ACC112 (cell line): ENCODE data around the gene ANKFN1.

Source experiments
- H2AFZ ChIP-seq: fragments of 200-600 bp; sonication (generic); one replicate; pipeline ENCODE4 v1.6.0; 2017; ENCODE audit warnings: antibody characterized with exemption, low read length; ENCODE audit not compliant: unreplicated experiment
- H3K27ac ChIP-seq: fragments of 200-600 bp; sonication (generic); 2 replicates; pipeline ENCODE4 v1.5.1; 2014; ENCODE audit warnings: low read depth, mild to moderate bottlenecking, antibody characterized with exemption, low read length, moderate library complexity
- H3K27me3 ChIP-seq: fragments of 200-600 bp; sonication (generic); 2 replicates; pipeline ENCODE4 v1.6.1; 2014; ENCODE audit warnings: mild to moderate bottlenecking, antibody characterized with exemption, low read length, moderate library complexity, mixed read lengths; ENCODE audit not compliant: insufficient read depth
- H3K36me3 ChIP-seq: fragments of 200-600 bp; sonication (generic); 2 replicates; pipeline ENCODE4 v1.6.1; 2016; ENCODE audit warnings: mild to moderate bottlenecking, antibody characterized with exemption, low read length, moderate library complexity, mixed read lengths; ENCODE audit not compliant: insufficient read depth
- H3K4me1 ChIP-seq: fragments of 200-600 bp; sonication (generic); one replicate; pipeline ENCODE4 v1.6.1; 2016; ENCODE audit warnings: low read length, mixed read lengths; ENCODE audit not compliant: insufficient read depth, unreplicated experiment, control insufficient read depth
- H3K4me3 ChIP-seq: fragments of 200-600 bp; sonication (generic); 2 replicates; pipeline ENCODE4 v1.5.1; 2014; ENCODE audit warnings: mild to moderate bottlenecking, low read depth, low read length
- H3K79me2 ChIP-seq: fragments of 200-600 bp; sonication (generic); one replicate; pipeline ENCODE4 v1.6.0; 2016; ENCODE audit warnings: low read length; ENCODE audit not compliant: control insufficient read depth, unreplicated experiment, insufficient read depth

The ANKFN1 gene

GRCh38 chr17:56290101-56290801 lies 137.0 kb downstream of the ANKFN1 start:
- Histone ChIP-seq H3K4me3 (peak overlapping the region; percentile 53), H2AFZ (peak overlapping the region; percentile 88), H3K27ac (peak overlapping the region; percentile 79), H3K4me1 (peaks cover 38% of the 10 kb centered on the region), H3K36me3 (no peaks in the 10 kb centered on the region), H3K79me2 (no peaks in the 10 kb centered on the region), H3K27me3 (no peaks in the 10 kb centered on the region)

DNA sequence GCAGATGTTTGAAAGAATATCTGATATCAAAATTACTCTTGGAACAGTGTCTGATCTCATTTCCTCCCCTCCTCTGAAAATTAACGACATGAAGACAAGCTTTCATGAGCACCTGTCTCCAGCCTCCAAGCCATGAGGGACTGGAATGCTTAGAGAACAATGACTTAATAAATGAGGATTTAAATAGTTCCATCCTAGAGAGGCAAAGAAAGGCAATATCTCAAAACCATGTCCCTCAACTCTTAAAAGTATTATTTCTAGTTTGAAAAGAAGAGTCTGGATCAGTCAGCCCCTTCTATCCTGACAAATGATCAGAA lies 137.5 kb downstream of the ANKFN1 start:
- H3K36me3 ChIP-seq, result no peaks in the 10 kb centered on the region
- peak overlapping the region; percentile 88 for H2AFZ ChIP-seq
- peaks cover 38% of the 10 kb centered on the region for H3K4me1 ChIP-seq
- H3K79me2 ChIP-seq, result no peaks in the 10 kb centered on the region
- H3K27ac ChIP-seq, result peak overlapping the region; percentile 79
- H3K4me3 ChIP-seq, result peak overlapping the region; percentile 53
- no peaks in the 10 kb centered on the region for H3K27me3 ChIP-seq

DNA sequence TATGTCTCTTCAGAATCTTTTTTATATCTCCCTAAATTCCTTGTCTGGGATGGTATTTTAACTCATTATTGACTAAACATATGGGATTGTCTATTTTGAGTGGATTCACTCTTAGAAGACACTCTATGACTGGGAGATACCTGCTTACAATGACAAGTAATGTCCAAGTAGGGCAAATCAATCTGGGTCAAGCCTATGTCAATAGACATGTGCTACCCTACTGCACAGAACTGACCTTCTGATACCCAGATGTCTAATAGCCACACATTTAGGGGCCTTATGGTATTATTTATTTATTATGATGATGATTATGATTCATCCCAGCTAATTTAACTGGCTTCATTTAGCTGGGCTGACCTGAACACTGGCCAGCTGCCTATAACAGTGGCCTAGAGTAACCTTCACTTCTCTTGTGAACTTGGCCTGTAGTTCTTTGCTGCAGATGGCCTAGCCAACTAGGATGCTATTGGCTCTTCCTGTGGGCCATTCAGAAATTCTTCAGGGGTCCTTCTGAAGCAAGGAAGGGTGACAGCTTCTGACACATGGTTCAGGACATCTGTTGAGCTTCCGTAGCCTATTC lies 138.0 kb downstream of the ANKFN1 start:
- Histone ChIP-seq H3K27me3 (no peaks in the 10 kb centered on the region), H3K36me3 (no peaks in the 10 kb centered on the region), H3K79me2 (no peaks in the 10 kb centered on the region), H3K4me3 (peak overlapping the region; percentile 53; the same call in 1 of the 2 replicates), H3K4me1 (peaks cover 38% of the 10 kb centered on the region), H2AFZ (peak overlapping the region; percentile 20), H3K27ac (peak overlapping the region; percentile 79)

GRCh38 chr17:56292010-56292409 lies 138.7 kb downstream of the ANKFN1 start:
- H3K4me3 ChIP-seq, result 0 out of 2 replicates have a peak overlapping the region, but pooled peaks have one; percentile 11
- no peaks in the 10 kb centered on the region for H3K27me3 ChIP-seq
- H3K36me3 ChIP-seq, result no peaks in the 10 kb centered on the region
- H2AFZ ChIP-seq, result peak overlapping the region; percentile 66
- peak overlapping the region; percentile 79 for H3K27ac ChIP-seq
- H3K79me2 ChIP-seq, result no peaks in the 10 kb centered on the region
- H3K4me1 ChIP-seq, result peaks cover 38% of the 10 kb centered on the region

- 0 out of 2 replicates have a peak overlapping the region, but pooled peaks have one; percentile 11 for H3K4me3 ChIP-seq
- H3K36me3 ChIP-seq, result no peaks in the 10 kb centered on the region
- no peaks in the 10 kb centered on the region for H3K79me2 ChIP-seq
- peak overlapping the region; percentile 66 for H2AFZ ChIP-seq
- H3K27me3 ChIP-seq, result no peaks in the 10 kb centered on the region
- peak overlapping the region; percentile 79 for H3K27ac ChIP-seq
- H3K4me1 ChIP-seq, result peaks cover 38% of the 10 kb centered on the region
Measured at GRCh38 chr17:56292578-56292977, 139.3 kb downstream of the ANKFN1 start.

DNA sequence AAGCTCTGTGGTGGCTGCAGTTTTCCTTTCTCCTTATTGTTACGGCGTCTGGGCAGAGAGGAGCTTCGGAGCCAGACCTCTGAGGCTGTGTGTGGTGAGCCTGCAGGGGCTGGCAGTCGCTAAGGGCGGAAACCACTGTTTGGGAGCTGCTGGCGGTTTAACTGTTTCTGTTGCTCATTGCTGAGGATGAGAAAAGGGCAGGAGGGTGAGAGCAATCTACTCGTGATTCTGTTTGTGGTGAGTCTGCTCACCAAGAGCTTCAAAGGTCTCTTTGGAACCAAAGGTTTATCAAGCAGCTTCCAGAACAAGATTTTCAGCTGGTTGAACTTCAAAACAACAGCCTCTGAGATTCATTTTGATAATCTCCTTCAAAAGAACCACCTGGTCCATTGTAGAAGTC lies 143.9 kb downstream of the ANKFN1 start:
- Histone ChIP-seq H2AFZ (no peak overlapping the region), H3K27me3 (no peaks in the 10 kb centered on the region), H3K79me2 (no peaks in the 10 kb centered on the region), H3K36me3 (no peaks in the 10 kb centered on the region), H3K4me3 (no peak overlapping the region), H3K4me1 (peaks cover 12% of the 10 kb centered on the region), H3K27ac (no peak overlapping the region)

GRCh38 chr17:56298846-56299245 lies 145.6 kb downstream of the ANKFN1 start:
- Histone ChIP-seq H3K36me3 (no peaks in the 10 kb centered on the region), H2AFZ (no peak overlapping the region), H3K79me2 (no peaks in the 10 kb centered on the region), H3K4me1 (no peaks in the 10 kb centered on the region), H3K27ac (no peak overlapping the region), H3K4me3 (no peak overlapping the region), H3K27me3 (no peaks in the 10 kb centered on the region)

DNA sequence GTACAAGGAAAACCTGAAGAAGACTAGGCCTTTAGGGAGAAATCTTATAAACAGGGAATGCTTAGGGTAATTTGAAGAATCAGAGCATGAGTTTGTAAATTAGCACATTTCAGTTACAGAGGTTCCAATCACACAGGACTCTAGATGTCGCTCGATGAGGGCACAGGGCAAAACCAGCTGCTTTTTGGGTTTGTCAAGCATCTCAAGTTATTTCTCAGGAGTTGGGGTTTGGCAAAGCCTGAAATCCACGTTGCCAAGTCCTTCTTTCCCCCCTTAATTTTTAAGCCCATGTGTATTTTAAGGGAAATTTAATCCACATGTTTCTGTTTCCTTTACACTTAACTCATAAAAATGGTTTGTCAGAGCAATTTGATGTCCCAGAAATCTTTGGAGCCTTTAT lies 146.9 kb downstream of the ANKFN1 start:
- Histone ChIP-seq H3K4me1 (no peaks in the 10 kb centered on the region), H3K4me3 (no peak overlapping the region), H2AFZ (no peak overlapping the region), H3K27me3 (no peaks in the 10 kb centered on the region), H3K79me2 (no peaks in the 10 kb centered on the region), H3K36me3 (no peaks in the 10 kb centered on the region), H3K27ac (no peak overlapping the region)

GRCh38 chr17:56305007-56305406 lies 151.7 kb downstream of the ANKFN1 start:
- H3K4me1 ChIP-seq, result no peaks in the 10 kb centered on the region
- no peak overlapping the region for H2AFZ ChIP-seq

GRCh38 chr17:56309897-56310296 lies 156.6 kb downstream of the ANKFN1 start:
- H3K4me3 ChIP-seq, result no peak overlapping the region
- H3K36me3 ChIP-seq, result no peaks in the 10 kb centered on the region
- no peak overlapping the region for H2AFZ ChIP-seq
- H3K79me2 ChIP-seq, result no peaks in the 10 kb centered on the region
- no peaks in the 10 kb centered on the region for H3K27me3 ChIP-seq
- no peak overlapping the region for H3K27ac ChIP-seq
- no peaks in the 10 kb centered on the region for H3K4me1 ChIP-seq

More at GRCh38 chr17:56305007-56305406, 151.7 kb downstream of the ANKFN1 start:
- Histone ChIP-seq H3K36me3 (no peaks in the 10 kb centered on the region), H3K4me3 (no peak overlapping the region), H3K79me2 (no peaks in the 10 kb centered on the region), H3K27me3 (no peaks in the 10 kb centered on the region), H3K27ac (no peak overlapping the region)

GRCh38 chr17:56310782-56311181 lies 157.5 kb downstream of the ANKFN1 start:
- Histone ChIP-seq H3K27ac (no peak overlapping the region), H2AFZ (no peak overlapping the region), H3K79me2 (no peaks in the 10 kb centered on the region), H3K4me1 (no peaks in the 10 kb centered on the region), H3K27me3 (no peaks in the 10 kb centered on the region), H3K36me3 (no peaks in the 10 kb centered on the region), H3K4me3 (no peak overlapping the region)
